Astrocyte (in vitro differentiated cells and primary cell): ENCODE data around the gene SAV1.

ENCODE experiments used
- CTCF ChIP-seq: IDR thresholded peaks from 2 replicates; pipeline ENCODE4 v1.5.1; 2011; ENCODE audit warnings: low read depth, mild to moderate bottlenecking, inconsistent platforms, low read length, moderate library complexity; ENCODE audit not compliant: insufficient read depth
- EZH2 ChIP-seq: IDR thresholded peaks from 2 replicates; pipeline ENCODE4 v1.6.1; 2012; ENCODE audit warnings: mild to moderate bottlenecking, low read length, inconsistent platforms; ENCODE audit not compliant: insufficient read depth

GRCh38 chr14:50679674-50680073 lies 11.6 kb upstream of the SAV1 start:
- TF ChIP-seq EZH2: no peak
- TF ChIP-seq CTCF: no peak
